ENCODE results near the gene PCDHA9.
A peak's percentile ranks its signal among the peaks of the same experiment; 100 is the strongest.
"Not testable (repeated sequence)": the region's sequence is repeated elsewhere in the genome, so short reads cannot be mapped to it uniquely, and the experiment has no call there.

Gene PCDHA9

DNA sequence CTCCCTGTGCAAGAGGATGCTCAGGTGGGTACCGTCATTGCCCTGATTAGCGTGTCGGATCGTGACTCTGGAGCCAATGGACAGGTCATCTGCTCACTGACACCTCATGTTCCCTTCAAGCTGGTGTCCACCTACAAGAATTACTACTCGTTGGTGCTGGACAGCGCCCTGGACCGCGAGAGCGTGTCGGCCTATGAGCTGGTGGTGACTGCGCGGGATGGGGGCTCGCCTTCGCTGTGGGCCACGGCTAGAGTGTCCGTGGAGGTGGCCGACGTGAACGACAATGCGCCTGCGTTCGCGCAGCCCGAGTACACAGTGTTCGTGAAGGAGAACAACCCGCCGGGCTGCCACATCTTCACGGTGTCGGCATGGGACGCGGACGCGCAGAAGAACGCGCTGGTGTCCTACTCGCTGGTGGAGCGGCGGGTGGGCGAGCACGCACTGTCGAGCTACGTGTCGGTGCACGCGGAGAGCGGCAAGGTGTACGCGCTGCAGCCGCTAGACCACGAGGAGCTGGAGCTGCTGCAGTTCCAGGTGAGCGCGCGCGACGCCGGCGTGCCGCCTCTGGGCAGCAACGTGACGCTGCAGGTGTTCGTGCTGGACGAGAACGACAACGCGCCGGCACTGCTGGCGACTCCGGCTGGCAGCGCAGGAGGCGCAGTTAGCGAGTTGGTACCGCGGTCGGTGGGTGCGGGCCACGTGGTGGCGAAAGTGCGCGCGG lies 28.5 kb downstream of the PCDHA9 start:
- not testable (repeated sequence) for DNase-seq (ENCODE audit: low spot score)

DNA sequence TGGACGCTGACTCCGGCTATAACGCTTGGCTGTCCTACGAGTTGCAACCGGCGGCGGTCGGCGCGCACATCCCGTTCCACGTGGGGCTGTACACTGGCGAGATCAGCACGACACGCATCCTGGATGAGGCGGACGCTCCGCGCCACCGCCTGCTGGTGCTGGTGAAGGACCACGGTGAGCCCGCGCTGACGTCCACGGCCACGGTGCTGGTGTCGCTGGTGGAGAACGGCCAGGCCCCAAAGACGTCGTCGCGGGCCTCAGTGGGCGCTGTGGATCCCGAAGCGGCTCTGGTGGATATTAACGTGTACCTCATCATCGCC lies 29.0 kb downstream of the PCDHA9 start:
- DNase-seq (ENCODE audit: low spot score) = no peak

DNA sequence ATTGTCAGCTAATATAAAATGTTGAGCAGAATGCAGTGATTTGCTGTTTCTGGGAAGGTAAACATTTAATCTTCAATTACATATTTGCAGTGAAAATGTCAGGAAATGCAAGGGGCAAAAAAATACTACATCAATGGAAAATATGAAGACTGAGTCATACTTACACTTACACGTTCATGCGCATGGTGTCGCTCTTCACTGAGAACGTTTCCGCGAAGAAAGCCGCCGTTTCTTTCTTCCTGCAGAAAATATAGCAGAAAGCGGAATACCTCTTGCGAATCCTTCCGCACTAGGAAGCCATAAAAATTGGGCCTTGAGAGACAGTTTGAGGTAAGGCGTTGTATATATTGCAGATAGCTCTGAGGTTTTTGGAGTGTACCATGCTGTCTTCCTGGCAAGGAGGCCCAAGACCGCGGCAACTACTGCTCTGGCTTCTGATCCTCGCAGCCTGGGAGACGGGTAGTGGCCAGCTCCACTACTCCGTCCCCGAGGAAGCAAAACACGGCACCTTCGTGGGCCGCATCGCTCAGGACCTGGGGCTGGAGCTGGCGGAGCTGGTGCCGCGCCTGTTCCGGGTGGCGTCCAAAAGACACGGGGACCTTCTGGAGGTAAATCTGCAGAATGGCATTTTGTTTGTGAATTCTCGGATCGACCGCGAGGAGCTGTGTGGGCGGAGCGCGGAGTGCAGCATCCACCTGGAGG lies 33.9 kb downstream of the PCDHA9 start, which contains the start of gene PCDHA13:
PCDHA13 (plus strand) TSS at position 236 of the 702 bp plus-strand sequence; CDS start at position 381, 145 bp downstream.
- peak; percentile 32 for DNase-seq (ENCODE audit: low spot score)

DNA sequence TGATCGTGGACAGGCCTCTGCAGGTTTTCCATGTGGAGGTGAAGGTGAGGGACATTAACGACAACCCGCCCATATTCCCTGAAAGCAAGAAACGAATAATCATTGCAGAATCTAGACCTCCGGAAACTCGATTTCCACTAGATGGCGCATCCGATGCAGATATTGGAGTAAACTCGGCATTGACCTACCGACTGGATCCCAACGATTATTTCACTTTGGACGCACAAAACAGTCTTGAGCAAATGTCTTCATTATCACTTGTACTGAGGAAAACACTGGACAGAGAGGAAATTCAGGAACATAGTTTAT lies 34.4 kb downstream of the PCDHA9 start:
- peak; percentile 35 for DNase-seq (ENCODE audit: low spot score)

DNA sequence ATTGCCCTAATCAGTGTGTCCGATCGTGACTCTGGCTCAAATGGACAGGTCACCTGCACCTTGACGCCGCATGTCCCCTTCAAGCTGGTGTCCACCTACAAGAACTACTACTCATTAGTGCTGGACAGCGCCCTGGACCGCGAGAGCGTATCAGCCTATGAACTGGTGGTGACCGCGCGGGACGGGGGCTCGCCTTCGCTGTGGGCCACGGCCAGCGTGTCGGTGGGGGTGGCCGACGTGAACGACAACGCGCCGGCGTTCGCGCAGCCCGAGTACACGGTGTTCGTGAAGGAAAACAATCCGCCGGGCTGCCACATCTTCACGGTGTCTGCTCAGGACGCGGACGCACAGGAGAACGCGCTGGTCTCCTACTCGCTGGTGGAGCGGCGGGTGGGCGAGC lies 35.2 kb downstream of the PCDHA9 start:
- DNase-seq (ENCODE audit: low spot score) = no peak

DNA sequence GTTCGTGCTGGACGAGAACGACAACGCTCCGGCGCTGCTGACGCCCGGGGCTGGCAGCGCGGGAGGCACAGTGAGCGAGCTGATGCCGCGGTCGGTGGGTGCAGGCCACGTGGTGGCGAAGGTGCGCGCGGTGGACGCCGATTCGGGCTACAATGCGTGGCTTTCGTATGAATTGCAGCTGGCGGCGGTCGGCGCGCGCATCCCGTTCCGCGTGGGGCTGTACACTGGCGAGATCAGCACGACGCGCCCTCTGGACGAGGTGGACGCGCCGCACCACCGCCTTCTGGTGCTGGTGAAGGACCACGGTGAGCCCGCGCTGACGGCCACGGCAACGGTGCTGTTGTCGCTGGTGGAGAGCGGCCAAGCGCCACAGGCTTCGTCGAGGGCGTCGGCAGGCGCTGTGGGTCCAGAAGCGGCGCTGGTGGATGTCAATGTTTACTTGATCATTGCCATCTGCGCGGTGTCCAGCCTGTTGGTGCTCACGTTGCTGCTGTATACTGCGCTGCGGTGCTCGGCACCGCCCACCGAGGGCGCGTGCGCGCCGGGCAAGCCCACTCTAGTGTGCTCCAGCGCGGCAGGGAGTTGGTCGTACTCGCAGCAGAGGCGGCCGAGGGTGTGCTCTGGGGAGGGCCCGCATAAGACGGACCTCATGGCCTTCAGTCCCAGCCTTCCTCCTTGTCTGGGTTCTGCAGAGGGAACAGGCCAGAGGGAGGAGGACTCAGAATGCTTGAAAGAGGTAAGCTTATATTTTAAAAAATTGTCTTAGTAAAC lies 35.9 kb downstream of the PCDHA9 start:
- no peak for DNase-seq (ENCODE audit: low spot score)

Data from globus pallidus (tissue), 1 donor.